Measurements from ENCODE around the gene MAN2A1. TPM values are rescaled to one million over a fixed set of nuclear protein-coding genes. Genes with fewer than 3 reads are reported as not detected.

The MAN2A1 gene
- total and polyA plus RNA-seq, 2 experiments from 2014 or later = 32.5 to 129 TPM

GRCh38 chr5:109643791-109644350 is 45.9 kb upstream of the MAN2A1 start (continued):
- no peak for TF ChIP-seq REST (IDR thresholded peaks at IDR 0.05; ENCODE audit: unreplicated experiment)
- no peak for TF ChIP-seq JUNB (IDR thresholded peaks at IDR 0.05; ENCODE audit: unreplicated experiment)
- no peak for TF ChIP-seq CTCF (conservative IDR thresholded peaks at IDR 0.05; ENCODE audit: low read depth in 2 of 2)
- no peak for TF ChIP-seq POLR2AphosphoS5 (IDR thresholded peaks at IDR 0.05; ENCODE audit: low read depth)
- TF ChIP-seq ZNF331 (CRISPR knock-in tag; IDR thresholded peaks at IDR 0.05; ENCODE audit: low read depth) = no peak
- no peak for TF ChIP-seq ETS1 (IDR thresholded peaks at IDR 0.05)
- no peak for TF ChIP-seq NANOG (IDR thresholded peaks at IDR 0.05; ENCODE audit: borderline replicate concordance)
- no peak for TF ChIP-seq CREB1 (CRISPR knock-in tag; IDR thresholded peaks at IDR 0.05; ENCODE audit: low read depth)
- TF ChIP-seq EZH2phosphoT487 (IDR thresholded peaks at IDR 0.05; ENCODE audit: unreplicated experiment) = no peak
- TF ChIP-seq STAT1 (IDR thresholded peaks at IDR 0.05; ENCODE audit: unreplicated experiment) = no peak

- Histone ChIP-seq H3K79me2 (replicated peaks; ENCODE audit: insufficient read depth) (no peaks in the 10 kb centered on the region), H3K4me3 (no peak overlapping the region), H4K20me1 (replicated peaks; ENCODE audit: insufficient read depth) (no peaks in the 10 kb centered on the region), H3K27me3 (ENCODE audit: insufficient read depth) (no peaks in the 10 kb centered on the region), H3K4me2 (peak overlapping the region; percentile 64), H3K27ac (ENCODE audit: low read depth) (peak overlapping the region; percentile 81), H3K9me2 (ENCODE audit: insufficient read depth) (peaks cover 19% of the 10 kb centered on the region), H2AFZ (peak overlapping the region; percentile 19), H3K4me1 (ENCODE audit: insufficient read depth) (peaks cover 20% of the 10 kb centered on the region), H3K36me3 (ENCODE audit: insufficient read depth) (no peaks in the 10 kb centered on the region), H3F3A (replicated peaks; ENCODE audit: low read depth) (no peaks in the 10 kb centered on the region)
- Mint-ChIP-seq H3K27me3 (ENCODE audit: insufficient read depth, low read depth, poor library complexity) (no peaks in the 10 kb centered on the region), H3K4me1 (peaks cover 37% of the 10 kb centered on the region), H3K4me3 (no peak overlapping the region; the same call in 2 of the 3 replicates), H3K9me3 (peaks cover 15% of the 10 kb centered on the region), H3K27ac (peak overlapping the region; percentile 11; the same call in 1 of the 2 replicates), H3K36me3 (ENCODE audit: low read depth) (peaks cover 14% of the 10 kb centered on the region)
- DNase-seq (ENCODE audit: low spot score) = peak; percentile 52
- ATAC-seq = peak; percentile 50
- no peak for TF ChIP-seq ZNF462 (CRISPR knock-in tag; IDR thresholded peaks at IDR 0.05)
- TF ChIP-seq POLR2AphosphoS5 (IDR thresholded peaks at IDR 0.05; ENCODE audit: low read depth) = no peak
- TF ChIP-seq ETS1 (IDR thresholded peaks at IDR 0.05) = peak; percentile 35; the same call in 1 of the 2 replicates
- peak; percentile 61; the same call in 1 of the 2 replicates for TF ChIP-seq NANOG (IDR thresholded peaks at IDR 0.05; ENCODE audit: borderline replicate concordance)
Observed at GRCh38 chr5:109644829-109645228, 44.9 kb upstream of the MAN2A1 start.
